Measurements from ENCODE around the gene FHAD1.

DNA sequence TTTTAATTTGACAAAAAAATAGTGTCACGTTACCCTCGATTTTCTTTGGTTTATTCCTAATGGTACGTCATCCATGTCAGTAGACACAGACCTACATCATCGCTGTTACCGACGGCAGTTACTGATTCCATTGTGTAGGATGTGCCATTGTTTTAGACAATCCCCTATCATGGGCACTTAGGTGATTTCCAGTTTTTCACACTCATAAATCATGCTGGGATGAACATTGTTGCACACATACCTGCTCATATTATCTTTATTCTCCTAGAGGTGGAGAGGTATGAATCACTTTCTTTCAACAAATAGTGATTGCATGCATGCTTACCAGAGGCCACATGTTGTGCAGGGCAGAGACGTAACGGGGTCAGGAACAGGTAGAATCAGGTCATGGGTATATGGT is 83.0 kb downstream of the FHAD1 start:
- TF ChIP-seq, protein P1, sequence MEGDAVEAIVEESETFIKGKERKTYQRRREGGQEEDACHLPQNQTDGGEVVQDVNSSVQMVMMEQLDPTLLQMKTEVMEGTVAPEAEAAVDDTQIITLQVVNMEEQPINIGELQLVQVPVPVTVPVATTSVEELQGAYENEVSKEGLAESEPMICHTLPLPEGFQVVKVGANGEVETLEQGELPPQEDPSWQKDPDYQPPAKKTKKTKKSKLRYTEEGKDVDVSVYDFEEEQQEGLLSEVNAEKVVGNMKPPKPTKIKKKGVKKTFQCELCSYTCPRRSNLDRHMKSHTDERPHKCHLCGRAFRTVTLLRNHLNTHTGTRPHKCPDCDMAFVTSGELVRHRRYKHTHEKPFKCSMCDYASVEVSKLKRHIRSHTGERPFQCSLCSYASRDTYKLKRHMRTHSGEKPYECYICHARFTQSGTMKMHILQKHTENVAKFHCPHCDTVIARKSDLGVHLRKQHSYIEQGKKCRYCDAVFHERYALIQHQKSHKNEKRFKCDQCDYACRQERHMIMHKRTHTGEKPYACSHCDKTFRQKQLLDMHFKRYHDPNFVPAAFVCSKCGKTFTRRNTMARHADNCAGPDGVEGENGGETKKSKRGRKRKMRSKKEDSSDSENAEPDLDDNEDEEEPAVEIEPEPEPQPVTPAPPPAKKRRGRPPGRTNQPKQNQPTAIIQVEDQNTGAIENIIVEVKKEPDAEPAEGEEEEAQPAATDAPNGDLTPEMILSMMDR (conservative IDR thresholded peaks at IDR 0.05; ENCODE audit: low read length) = no peak
- TF ChIP-seq EZH2phosphoT487 (IDR thresholded peaks at IDR 0.05; ENCODE audit: borderline replicate concordance, low read depth, low read length) = no peak
